NT2/D1 (cell line): ENCODE data around the gene KCNIP1.

Experiments
- SUZ12 ChIP-seq: IDR thresholded peaks from 2 replicates; pipeline ENCODE4 v1.6.1; 2011; ENCODE audit not compliant: insufficient read length, insufficient read depth; ENCODE audit errors: extremely low read depth
- YY1 ChIP-seq: IDR thresholded peaks from 2 replicates; pipeline ENCODE4 v1.6.1; 2011; ENCODE audit not compliant: insufficient read length, insufficient read depth
- ZNF274 ChIP-seq: IDR thresholded peaks from 2 replicates; pipeline ENCODE4 v1.6.1; 2011; ENCODE audit warnings: mild to moderate bottlenecking, low read depth, low read length

DNA sequence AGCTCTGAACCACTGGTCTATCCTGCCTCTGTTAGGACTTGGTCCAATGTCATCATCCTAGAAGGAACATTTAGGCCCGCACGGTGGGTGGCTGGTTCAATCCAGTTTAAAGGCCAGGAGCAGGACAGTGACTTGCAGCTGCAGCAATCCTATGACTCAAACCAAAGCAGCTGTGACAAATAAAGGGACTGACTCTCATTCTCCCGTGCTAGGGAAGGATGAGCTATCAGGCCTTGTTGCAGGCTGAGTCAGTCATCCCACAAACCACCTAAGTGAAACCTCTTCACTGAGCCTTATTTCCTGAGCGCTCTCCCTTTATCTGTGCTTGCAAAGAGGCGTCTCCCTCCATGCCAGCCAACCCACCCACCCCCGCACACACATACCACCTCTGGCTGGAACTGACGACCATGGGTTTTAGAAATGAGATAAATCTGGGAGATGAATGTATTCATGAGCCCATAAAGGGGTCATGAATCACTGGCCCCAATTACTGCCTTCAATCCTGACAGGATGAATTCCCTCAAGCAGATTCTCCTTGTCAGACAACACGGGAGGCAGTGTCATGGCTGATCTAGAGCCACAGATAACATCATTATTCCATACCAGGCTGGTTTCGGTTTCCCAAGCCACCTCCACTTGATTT is 93.4 kb downstream of the KCNIP1 start:
- TF ChIP-seq ZNF274: no peak
- TF ChIP-seq YY1: no peak
- TF ChIP-seq SUZ12: no peak
